ENCODE data around the gene STAM.

STAM gene

DNA sequence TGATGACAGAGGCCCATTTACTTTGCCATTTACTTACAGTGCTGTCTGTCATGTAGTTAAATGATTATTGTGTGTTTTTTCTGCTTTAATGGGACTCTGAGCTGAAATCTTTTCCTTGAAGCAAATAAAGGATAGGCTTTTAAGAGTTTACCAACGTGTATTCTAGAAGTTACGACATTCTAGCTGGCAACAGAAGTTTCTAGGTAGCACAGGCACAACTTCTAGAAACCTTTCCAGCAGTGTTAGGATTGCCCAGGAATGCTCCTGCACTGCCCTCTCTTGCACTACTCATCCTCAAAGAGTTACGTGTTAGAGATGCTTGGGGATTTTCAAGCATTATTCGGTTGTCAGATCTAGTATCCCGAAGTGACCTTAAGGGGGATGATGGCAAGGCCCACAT lies 65.5 kb downstream of the STAM start:
- H3K36me3 ChIP-seq (replicated peaks; ENCODE audit: insufficient read depth, low read length), result no peaks in the 10 kb centered on the region
- no peaks in the 10 kb centered on the region for H3K27me3 ChIP-seq (replicated peaks; ENCODE audit: insufficient read depth, low read length)
- no peak overlapping the region for H2AFZ ChIP-seq (ENCODE audit: low read length)
- H3K9me3 ChIP-seq (replicated peaks; ENCODE audit: insufficient read depth, low read length), result no peaks in the 10 kb centered on the region
- no peak overlapping the region for H3K4me3 ChIP-seq (ENCODE audit: low read length)
- H3K9ac ChIP-seq (ENCODE audit: low read length), result no peak overlapping the region
- H3K79me2 ChIP-seq (ENCODE audit: low read length), result no peaks in the 10 kb centered on the region
- H3K4me2 ChIP-seq (ENCODE audit: low read depth, low read length), result no peak overlapping the region
- TF ChIP-seq CTCF (IDR thresholded peaks at IDR 0.05; ENCODE audit: low read length), result no peak
- no peak for TF ChIP-seq EZH2 (optimal IDR thresholded peaks at IDR 0.05; ENCODE audit: low read depth, low read length)
- TF ChIP-seq EZH2phosphoT487 (IDR thresholded peaks at IDR 0.05; ENCODE audit: low read length), result no peak
- no peaks in the 10 kb centered on the region for H3K9me2 ChIP-seq (replicated peaks; ENCODE audit: insufficient read depth, low read length)
- no peak overlapping the region for H3K27ac ChIP-seq (ENCODE audit: low read length)
- H4K20me1 ChIP-seq (ENCODE audit: insufficient read depth, low read length), result no peaks in the 10 kb centered on the region
- no peak for DNase-seq
- no peaks in the 10 kb centered on the region for H3F3A ChIP-seq (ENCODE audit: insufficient read depth, low read length)
- no peaks in the 10 kb centered on the region for H3K4me1 ChIP-seq (ENCODE audit: low read length)

DNA sequence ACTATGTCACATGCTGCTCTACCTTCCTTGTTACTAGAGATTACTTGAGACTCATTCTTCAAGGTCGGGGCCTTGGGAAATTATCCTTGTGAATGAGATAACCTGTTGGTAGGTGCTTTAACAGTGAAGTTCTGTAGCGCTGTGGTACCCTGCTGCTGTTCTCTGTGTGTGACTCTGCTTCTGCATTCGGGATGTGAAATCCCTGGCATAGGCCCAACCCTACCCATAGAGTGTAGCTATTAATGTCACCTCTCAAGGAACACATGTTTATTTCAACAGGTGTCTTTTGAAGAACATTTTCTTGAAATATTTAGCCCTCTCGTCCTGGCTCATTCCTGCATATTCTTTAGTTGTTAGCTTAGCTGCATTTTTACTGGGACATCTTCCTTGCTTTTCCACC lies 66.2 kb downstream of the STAM start:
- H3K27ac ChIP-seq (ENCODE audit: low read length), result no peak overlapping the region
- H2AFZ ChIP-seq (ENCODE audit: low read length), result no peak overlapping the region
- no peaks in the 10 kb centered on the region for H3K4me1 ChIP-seq (ENCODE audit: low read length)
- no peak for DNase-seq
- H3K4me2 ChIP-seq (ENCODE audit: low read depth, low read length), result no peak overlapping the region
- no peak overlapping the region for H3K4me3 ChIP-seq (ENCODE audit: low read length)
- no peaks in the 10 kb centered on the region for H3K9me2 ChIP-seq (replicated peaks; ENCODE audit: insufficient read depth, low read length)
- no peaks in the 10 kb centered on the region for H3K79me2 ChIP-seq (ENCODE audit: low read length)
- H3K27me3 ChIP-seq (replicated peaks; ENCODE audit: insufficient read depth, low read length), result no peaks in the 10 kb centered on the region
- H4K20me1 ChIP-seq (ENCODE audit: insufficient read depth, low read length), result no peaks in the 10 kb centered on the region
- no peak for TF ChIP-seq CTCF (IDR thresholded peaks at IDR 0.05; ENCODE audit: low read length)
- no peak overlapping the region for H3K9ac ChIP-seq (ENCODE audit: low read length)
- H3K36me3 ChIP-seq (replicated peaks; ENCODE audit: insufficient read depth, low read length), result no peaks in the 10 kb centered on the region
- H3K9me3 ChIP-seq (replicated peaks; ENCODE audit: insufficient read depth, low read length), result no peaks in the 10 kb centered on the region
- no peaks in the 10 kb centered on the region for H3F3A ChIP-seq (ENCODE audit: insufficient read depth, low read length)

GRCh38 chr10:17712053-17712452 lies 68.1 kb downstream of the STAM start:
- Histone ChIP-seq H3K27ac (ENCODE audit: low read length) (no peak overlapping the region), H3K27me3 (replicated peaks; ENCODE audit: insufficient read depth, low read length) (no peaks in the 10 kb centered on the region), H4K20me1 (ENCODE audit: insufficient read depth, low read length) (no peaks in the 10 kb centered on the region), H2AFZ (ENCODE audit: low read length) (no peak overlapping the region), H3K4me1 (ENCODE audit: low read length) (no peaks in the 10 kb centered on the region), H3K79me2 (ENCODE audit: low read length) (no peaks in the 10 kb centered on the region), H3K9me3 (replicated peaks; ENCODE audit: insufficient read depth, low read length) (no peaks in the 10 kb centered on the region), H3K9ac (ENCODE audit: low read length) (no peak overlapping the region), H3K36me3 (replicated peaks; ENCODE audit: insufficient read depth, low read length) (no peaks in the 10 kb centered on the region), H3F3A (ENCODE audit: insufficient read depth, low read length) (no peaks in the 10 kb centered on the region), H3K9me2 (replicated peaks; ENCODE audit: insufficient read depth, low read length) (no peaks in the 10 kb centered on the region), H3K4me3 (ENCODE audit: low read length) (no peak overlapping the region), H3K4me2 (ENCODE audit: low read depth, low read length) (no peak overlapping the region)
- TF ChIP-seq EZH2 (optimal IDR thresholded peaks at IDR 0.05; ENCODE audit: low read depth, low read length) (no peak), CTCF (IDR thresholded peaks at IDR 0.05; ENCODE audit: low read length) (no peak), EZH2phosphoT487 (IDR thresholded peaks at IDR 0.05; ENCODE audit: low read length) (no peak)
- DNase-seq, result no peak

Data from MM.1S (cell line).